NCI-H82 treated with DMSO at 0.1 percent for 48 hours (cell line): Measurements from ENCODE around the gene FGF1.

Source experiments
- DNase-seq: peaks from one replicate; lab custom pipeline; 2025; ENCODE audit not compliant: unreplicated experiment; lab: John Stamatoyannopoulos, UW

Gene FGF1

DNA sequence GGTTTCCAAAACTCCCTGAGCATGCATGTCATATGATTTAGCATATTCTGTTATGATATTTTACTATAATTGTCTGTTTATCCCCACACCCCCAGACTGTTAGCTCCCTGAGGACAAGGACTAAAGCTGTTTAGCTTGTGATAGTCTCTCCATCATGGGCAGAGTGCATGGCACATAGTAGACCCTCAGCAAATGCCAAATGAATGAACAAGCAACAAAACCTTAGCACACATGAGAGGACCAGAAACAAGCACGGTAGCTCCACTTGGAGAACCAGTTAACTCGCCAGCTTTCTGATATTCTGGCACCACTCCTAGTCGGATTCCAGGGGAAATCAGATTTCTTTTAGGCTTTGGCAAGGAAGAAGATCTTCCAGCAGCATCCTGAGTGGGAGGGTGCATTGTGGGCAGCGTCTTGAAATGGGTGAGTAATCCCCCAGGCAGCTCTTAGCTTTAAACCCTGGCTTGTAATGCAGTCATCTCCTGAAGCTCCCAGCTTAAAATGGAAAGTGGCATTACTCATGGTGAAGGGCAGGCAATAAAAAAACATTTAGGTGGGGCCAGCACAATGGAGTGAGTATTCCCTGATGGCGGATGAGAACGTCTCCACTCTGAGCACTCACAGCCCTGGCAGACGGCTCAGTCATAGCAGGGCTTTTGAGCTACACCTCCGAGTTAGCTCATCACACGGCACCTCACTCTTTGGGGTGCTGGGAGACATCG, 41.1 kb downstream of the FGF1 start:
- DNase-seq: no peak

DNA sequence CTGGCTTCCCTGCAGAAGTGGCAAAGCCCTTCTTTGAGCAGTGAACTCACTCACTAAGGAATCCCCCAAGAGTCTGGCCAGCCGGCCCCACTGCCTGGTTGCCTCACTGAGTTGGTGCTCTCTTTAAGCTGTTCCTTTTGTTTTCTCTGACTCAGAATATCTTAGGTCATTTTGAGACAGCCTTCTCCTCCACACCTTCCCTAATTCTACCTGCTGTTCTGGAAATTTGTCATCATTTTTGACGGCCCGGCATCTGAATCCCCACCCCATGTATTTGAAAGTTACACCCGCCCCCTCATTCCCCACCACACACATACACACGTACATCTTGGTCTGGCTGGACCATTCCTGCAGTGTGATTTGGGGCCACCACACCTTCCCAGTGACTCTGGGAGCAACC, 41.8 kb downstream of the FGF1 start:
- DNase-seq: no peak

DNA sequence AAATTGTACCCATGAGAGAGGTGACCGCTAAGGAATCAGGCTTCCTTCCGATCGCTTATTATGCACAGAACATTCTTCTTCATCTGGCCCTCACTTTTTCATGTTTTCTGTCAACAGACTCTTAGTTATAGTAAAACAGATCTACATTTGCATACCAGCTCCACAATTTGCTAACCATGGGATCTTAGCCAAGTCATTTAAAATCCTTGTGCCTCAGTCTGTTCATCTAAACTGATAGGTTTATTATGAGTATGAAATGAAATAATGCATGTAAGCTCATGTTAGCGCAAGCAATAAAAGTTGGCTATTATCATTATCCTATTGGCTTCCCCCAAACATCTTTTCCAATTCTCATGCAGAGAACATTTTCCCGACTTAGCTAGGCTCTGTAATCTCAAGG, 42.3 kb downstream of the FGF1 start:
- no peak for DNase-seq

DNA sequence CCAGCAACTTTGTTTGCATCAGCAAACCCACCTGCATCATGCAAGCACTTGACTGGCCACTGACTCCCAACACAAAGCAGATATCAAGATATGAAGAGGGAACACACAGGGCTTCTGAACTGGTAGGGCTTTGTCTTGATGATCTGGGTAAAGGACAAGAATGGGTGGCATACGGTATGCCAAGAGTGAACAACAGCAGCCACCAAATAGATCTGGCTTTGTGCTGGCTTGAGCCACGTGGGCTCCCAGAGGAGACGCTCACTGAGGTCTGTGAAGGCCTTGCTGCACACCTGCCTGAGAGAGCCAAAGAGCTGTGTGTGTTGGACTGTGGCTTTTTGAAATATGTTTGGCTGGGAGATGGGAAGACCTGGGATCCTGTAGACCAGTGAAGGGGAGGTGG, 43.5 kb downstream of the FGF1 start:
- no peak for DNase-seq

DNA sequence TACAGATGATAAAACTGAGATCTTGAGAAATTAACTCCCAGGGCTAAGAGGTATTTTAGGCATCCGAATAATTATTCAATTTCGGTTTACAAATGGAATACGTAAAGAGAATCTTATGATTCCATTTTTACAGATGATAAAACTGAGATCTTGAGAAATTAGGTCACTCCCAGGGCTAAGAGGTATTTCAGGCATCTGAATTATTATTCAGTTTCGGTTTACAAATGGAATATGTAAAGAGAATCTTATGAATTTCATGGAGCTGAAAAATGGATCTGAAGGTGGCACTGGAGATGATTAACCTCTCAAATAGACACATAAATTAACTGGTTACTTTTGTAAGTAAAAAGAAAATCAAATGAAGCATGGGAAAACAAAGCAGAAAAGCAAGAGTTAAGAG, 44.2 kb downstream of the FGF1 start:
- no peak for DNase-seq

DNA sequence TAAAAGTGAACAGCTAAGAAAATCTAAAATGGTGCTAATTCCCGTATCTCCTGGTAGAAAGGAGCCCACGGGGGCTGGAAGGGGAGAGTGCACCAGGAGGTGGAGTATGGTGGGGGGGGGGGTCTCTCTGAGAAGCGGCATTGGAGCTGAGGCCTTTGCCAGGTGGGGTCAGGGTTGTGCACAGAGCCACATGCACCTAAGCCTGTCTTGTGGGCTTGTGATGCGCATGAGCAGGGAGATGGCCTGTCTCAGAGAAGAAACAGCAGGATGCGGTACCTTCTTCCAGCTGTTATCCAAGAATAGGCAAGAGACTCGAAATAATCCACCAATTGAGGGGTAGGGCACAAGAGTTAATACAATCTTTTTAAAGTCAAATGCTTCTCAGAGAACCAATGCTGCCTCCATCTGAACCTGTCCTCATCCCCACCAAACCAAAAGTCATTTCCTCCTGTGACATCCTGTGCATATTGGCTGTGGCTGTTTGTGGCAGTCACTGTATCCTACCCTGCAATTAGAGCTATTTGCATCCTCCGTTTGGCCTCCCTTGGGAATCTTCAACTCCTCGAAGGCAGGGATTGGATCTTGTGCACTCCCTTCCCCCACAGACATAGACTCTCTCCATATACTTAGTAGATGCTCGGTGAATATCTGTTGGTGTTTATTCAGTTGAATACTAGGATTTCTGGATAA, 45.4 kb downstream of the FGF1 start:
- no peak for DNase-seq

DNA sequence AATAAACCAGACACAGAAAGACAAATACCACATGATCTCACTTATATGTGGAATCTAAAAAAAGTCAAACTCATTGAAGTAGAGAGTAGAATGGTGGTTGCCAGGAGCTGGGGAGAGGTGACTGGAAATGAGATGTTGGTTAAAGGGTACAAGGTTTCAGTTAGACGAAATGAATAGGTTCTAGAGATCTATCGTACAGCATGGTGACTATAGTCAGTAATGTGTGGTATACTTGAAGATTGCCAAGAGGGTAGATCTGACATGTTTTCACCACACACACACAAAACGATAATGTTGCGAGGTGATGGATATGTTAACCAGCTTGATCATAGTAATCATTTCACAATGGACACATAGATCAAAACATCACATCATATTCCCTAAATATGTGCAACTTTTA, 46.4 kb downstream of the FGF1 start:
- DNase-seq: no peak

DNA sequence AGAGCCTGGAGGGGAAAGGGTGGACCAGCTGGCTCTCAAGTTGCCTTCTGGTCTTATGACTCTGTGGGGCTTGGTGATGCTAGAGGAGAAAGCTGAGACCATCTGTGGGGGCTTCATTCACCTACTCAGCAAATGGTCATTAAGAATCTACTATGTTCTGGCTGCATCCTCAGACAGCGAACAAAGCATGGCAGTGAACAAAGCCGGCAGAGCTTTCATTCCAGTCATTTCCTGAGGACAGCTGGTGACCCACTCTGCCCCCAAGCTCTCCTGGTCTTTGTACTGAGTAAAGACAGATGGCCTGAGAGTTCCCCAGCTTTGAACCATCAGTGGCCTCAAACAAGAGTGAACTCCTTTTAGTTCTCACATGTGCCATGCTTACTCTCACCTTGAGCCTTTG, 48.0 kb downstream of the FGF1 start:
- DNase-seq: no peak

DNA sequence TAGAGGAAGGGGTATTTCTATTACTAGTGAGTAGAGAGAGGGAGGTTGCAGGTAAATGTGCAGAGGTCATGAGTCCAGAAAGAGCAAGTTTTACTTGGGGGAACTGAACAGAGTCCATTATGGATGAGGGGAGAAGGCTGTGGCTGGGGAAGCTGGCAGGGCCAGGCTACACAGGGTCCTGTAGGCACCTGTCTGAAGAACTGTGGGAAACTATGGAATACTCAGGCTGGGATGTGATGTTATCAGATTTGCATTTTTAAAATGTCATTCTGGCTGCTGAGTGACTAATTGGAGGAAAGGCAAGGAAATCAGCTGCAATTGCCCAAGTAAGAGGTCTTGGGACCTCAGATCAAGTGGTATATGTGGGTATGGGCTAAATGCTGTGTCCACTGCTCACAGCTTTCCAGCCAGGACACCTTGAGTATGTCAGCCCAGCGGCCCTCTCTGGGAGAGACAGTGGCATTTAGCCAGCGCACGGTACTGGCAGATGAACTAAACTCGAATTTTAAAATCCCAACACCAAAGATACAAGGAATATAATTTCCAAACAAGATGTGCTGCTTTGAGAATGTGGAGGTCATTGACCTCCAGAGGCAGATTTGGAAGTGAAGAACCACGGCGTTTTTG, 49.1 kb downstream of the FGF1 start:
- no peak for DNase-seq

DNA sequence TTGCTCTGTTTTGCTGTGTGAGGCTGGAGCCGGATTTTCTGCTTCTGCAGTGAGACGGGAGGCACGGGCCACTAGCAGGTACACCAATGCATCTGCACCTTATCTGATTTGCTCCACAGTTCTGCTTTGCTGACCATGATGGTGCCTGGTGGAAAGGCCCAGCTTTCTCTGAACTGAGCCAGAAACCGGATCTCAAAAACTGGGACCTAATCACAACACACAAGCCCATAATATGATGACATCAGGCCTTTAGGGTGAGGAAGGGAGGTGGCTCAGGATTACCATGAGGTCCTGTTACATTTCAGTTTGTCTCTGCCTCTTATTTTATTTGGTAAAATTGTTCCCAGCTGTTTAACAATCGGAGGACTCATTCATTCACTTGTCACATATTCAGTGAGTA, 49.8 kb downstream of the FGF1 start:
- DNase-seq: no peak

DNA sequence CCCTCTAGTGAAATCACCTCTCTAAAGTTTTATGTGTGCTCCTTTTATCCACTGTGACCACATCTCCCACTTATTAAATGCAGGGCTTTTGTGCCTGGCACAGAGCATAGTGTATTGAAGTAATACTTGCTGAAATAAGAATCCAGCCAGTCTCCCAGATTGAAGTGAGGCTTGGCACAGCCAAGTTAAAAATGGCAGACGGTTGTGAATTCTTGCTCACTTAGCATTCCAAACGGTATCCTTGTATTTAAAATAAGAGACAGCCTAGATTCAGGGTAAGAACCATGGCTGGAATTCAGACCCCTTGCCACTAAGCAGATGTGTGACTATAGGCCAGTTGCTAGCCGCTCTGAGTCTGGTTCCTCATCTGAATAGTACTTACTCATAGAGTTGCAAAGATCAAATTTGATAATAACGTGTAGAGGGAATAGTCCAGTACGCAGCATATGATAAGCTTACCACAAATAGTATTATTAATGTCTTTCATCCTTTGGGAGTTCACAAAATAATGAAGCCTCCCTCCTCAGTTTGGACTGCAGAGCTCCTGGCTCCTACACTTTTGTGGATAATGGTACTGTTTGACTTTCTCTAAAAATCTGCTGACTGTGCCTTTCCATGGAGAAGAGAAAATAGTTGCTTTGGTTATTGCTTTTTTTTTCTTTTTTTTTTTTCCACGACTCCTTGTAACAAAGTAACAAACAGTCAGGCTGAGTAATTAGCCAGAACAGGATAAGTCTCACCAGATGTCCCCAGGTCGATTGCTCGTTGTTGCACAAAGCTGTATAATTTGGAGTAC, 51.5 kb downstream of the FGF1 start:
- no peak for DNase-seq

DNA sequence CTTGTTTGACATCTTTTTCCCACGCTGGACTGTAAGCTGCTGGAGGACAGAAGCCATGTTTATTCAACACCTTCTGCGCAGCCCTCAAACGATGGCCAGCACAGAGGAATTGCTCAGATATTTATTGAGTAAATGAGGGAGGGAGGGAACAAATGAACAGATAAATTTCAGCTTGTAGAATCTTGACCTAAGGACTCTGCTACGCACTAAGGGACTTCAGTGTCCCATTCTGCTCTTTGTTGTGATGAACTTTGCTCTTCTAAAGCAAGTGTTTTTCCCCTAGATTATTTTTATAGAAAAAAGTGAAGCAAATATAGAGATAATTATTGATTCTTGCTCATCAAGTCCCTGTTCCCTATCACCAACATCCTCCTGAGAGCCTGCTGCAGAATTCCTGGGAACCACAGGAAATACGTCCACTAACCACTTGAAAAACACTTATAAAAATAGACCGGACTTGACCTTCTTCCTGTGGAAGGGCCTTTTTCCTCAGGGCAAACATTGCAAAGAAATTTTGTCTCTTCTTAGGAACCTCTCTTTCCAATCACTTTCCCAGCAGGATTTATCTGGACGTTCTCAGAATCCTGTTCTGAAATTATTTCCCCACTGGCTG, 54.9 kb downstream of the FGF1 start:
- DNase-seq: no peak

DNA sequence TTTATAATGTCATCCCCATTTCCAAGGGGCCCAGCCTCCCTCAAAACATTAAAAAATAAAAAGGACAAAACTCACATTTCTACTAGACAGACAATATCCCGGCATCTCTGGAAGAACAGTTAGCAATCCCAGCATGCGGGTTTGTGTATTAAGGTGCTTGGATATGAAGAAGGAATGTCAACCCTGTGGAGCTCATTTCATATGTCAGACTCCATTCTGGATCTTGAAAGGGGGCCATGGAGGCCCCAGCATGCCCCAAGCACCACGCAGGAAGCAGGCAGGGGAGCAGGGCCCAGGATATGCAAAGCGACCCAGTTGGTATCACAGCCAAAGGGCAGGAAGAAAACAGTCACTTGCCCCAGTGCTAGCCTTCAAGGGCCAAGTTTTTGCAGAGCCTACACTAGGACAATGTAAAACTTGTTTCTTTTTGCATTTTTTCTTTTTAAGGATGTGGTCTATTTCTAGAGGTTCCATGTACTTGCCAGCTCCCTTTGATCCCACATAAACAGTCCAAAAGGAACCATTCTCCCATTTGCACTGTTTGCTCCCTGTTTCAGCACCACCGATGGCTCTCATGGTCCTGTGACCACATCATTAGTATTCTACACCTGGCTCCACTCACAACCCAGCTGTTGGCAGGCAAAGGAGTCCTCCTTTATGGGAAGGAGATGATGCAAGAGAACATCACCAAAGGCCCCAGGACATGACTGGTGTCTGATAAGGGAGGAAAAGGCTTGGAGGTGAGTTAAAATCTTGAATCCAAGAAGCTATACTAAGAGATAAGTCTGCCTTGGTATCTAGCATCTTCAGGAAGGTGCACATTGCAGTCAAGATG, 58.3 kb downstream of the FGF1 start:
- DNase-seq: no peak

DNA sequence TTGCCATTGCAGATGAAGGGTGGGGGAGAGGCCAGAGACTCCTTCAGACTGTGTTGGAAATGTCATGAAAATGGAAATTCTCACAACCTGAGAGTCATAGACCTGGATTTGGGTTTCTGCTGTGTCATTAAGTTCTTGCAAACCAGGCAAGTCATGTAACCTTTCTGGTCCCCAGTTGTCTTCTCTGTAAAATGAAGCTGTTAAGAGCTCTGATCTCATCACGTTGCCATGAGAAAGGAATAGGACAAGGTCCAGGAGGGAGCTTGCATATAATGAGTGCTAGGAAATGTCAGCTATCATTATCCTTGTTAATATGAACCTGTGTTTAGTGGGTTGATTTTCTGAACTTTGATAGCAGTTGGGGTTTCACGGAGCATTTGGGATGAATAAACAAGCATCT, 59.1 kb downstream of the FGF1 start:
- no peak for DNase-seq

DNA sequence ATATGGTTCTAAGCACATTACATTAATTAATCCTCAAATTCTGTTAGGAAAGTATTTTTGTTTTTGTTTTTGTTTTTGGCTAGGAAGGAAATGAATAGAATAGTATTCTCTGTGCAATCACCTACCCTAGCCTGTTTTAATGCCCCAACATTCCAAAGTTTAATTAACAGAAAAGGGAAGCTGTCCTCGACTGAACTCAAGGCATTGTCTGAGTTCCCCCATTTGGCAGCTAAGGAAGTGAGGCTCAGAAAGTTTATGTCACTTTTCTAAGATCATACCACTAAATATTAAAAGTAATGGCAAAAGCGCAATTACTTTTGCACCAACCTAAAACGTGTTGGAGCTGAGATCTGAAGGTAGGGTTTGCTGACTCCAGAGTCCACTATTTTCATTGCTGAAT, 59.8 kb downstream of the FGF1 start:
- DNase-seq: no peak

DNA sequence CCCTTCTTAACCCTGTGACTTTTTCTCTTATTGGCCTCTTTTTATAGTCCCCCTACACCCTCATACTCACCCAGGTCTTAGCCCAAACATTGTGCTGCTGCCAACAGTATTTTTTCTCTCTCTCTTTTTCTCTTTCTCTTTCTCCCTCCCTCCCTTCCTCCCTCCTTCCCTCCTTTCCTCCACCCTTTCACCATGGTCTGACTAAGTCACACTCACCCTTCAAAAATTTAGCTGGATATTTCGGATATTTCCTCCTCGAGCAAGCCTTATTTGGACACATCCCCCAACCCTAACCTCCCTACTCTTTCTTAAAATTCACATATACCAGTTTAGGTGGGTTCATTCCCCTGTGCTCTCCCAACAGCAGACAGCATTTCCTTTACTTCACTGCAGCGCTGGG, 64.7 kb downstream of the FGF1 start:
- no peak for DNase-seq

DNA sequence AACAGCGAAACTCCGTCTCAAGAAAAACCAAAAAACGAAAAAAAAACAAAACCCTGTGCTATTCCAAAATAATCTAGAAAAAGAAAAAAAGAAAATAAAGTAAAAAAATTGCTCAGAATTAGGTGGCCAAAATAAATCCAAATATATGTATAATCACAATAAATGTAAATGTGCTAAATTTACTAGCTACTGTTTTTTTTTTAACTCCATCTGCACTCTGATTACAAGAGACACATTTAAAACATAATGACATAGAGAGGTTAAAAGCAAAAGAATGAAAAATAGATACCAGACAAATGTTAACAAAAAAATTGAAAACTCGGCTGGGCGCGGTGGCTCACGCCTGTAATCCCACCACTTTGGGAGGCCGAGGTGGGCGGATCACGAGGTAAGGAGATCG, 66.1 kb downstream of the FGF1 start:
- no peak for DNase-seq

DNA sequence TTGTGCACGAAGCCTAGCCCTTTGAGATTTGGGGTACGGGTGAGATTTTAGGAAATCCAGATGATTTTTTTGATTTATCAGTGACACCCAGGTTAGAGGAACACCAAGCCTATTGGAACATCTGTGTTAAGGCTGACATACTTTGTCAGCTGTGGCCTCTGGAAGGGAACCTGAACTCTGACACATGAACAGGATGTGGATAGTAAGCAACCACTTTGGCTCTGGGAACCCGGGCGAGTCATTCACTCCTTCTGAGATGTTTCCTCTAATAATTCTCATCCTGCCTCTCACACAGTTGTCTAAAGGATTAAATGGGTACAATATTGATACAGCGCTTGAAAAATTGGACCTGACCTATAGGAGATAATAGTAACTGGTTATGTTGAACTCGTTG, 67.8 kb downstream of the FGF1 start:
- no peak for DNase-seq

DNA sequence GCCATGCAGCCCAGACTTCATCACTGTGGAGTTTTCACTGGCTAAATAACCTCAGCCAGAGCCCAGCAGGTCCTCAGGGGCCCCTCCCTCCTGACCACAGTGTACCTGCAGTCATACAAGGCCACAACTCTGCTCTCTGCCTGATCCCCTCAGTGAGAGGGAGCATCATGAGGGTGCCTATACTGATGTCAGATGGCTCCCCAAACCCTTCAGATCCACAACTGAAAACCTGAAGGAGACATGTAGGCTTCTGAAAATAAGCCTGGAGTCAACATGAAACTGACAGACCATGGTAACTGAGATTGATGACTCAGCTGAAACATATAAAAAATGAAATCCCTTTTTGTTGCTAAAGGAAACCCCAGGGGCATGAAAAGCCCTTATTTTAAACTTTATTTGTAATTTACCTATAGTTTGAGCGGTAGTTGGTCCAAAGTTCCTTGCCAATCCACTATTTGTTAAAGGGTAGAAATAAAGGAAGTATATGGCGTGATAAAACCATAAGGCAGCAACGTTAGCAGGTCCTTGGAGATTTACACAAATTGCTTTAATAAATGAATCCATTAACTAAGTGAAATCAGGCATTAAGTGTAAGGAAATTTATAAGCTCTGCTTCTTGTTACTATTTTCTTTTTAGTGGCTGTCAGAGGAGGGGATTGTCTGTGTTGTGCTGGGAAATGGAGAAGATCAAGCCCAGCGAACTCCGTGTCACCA, 68.3 kb downstream of the FGF1 start:
- no peak for DNase-seq

DNA sequence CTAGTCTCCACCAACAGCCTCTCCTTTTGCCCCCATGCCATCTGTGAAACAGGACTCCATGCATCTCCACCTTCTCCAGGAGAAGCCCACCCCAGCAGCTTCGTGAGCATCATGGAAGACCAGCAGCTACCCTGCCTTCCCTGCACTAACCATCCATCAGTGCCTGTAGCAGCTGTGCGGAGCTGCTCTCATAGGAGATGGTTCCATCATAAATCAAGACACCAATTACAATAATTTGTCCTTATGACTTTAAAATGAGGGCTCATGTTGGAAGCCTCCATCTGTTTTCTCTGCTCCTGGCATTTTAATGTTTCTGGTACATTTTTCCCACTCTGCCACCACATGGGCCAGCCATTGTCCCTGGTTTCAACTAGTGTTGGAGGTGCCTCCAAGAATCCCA, 69.9 kb downstream of the FGF1 start:
- no peak for DNase-seq
